Gastrocnemius medialis (tissue), 4 donors: ENCODE results near the gene ANKRD63. TPM values are rescaled to one million over a fixed set of nuclear protein-coding genes. Genes with fewer than 3 reads are reported as not detected.

ENCODE experiments used
- ATAC-seq, 2 donors: fragments of 150-250 bp; one replicate each; pipeline ENCODE4 v1.9.1; 2016
- DNase-seq, 2 donors: peaks; one replicate each; pipeline ENCODE4 v3.0.0-alpha.2; 2019
- H3K27ac ChIP-seq, 4 donors: fragments of 200-600 bp; sonication (generic); 1 replicate in 1 of 4; 2 replicates in 3 of 4; pipeline ENCODE4 v1.5.1; 2016 to 2018; ENCODE audit warnings: mild to moderate bottlenecking in 2 of 4, moderate library complexity in 1 of 4
- H3K27me3 ChIP-seq, 3 donors: fragments of 200-600 bp; sonication (generic) in 2 of 3; 1 replicate in 1 of 3; 2 replicates in 2 of 3; pipeline versions ENCODE4 v1.5.1 to v1.6.0; 2016 to 2019; ENCODE audit warnings: mild to moderate bottlenecking in 1 of 3, moderate library complexity in 1 of 3
- H3K36me3 ChIP-seq, 2 donors: fragments of 200-600 bp; sonication (generic) in 1 of 2; one replicate each; pipeline ENCODE4 v1.5.1; 2017 to 2018
- H3K4me1 ChIP-seq, 2 donors: fragments of 200-600 bp; sonication (generic) in 1 of 2; one replicate each; pipeline ENCODE4 v1.5.1; 2016 to 2017; ENCODE audit warnings: mild to moderate bottlenecking in 2 of 2
- H3K4me3 ChIP-seq, 4 donors: fragments of 200-600 bp; sonication (generic) in 3 of 4; 1 replicate in 1 of 4; 2 replicates in 3 of 4; pipeline ENCODE4 v1.5.1; 2016 to 2019; ENCODE audit warnings: mild to moderate bottlenecking in 2 of 4
- H3K9me3 ChIP-seq, 3 donors: fragments of 200-600 bp; sonication (generic) in 2 of 3; 1 replicate in 1 of 3; 2 replicates in 2 of 3; pipeline ENCODE4 v1.5.1; 2016 to 2019
- POLR2A ChIP-seq, 2 donors: fragments of 450-650 bp; IDR thresholded peaks; one replicate each; pipeline ENCODE4 v1.6.1; 2017; ENCODE audit warnings: antibody characterized with exemption in 2 of 2, mild to moderate bottlenecking in 2 of 2, moderate library complexity in 2 of 2
- in situ Hi-C, 4 donors: fragments of 200-750 bp; cut with MboI; loops; one replicate each; pipeline versions ENCODE4 v1.15.0 to v1.8.0; 2017; ENCODE audit warnings: low sequenced_read_pairs in 4 of 4
- intact Hi-C: fragments of 100-400 bp; cut with DNase I; formaldehyde crosslinking; loops from one replicate; pipeline ENCODE4 v1.15.1; 2023; ENCODE audit warnings: low total_unique reads
- total RNA-seq, 4 donors: library from RNA; depleted of rRNA; stranded (reverse); fragments of >200 nt; gene quantifications; one replicate each; pipeline versions ENCODE4 v1.1.0 to v1.2.3, GENCODE V29; 2016
- TF ChIP-seq, protein P1 (sequence below), 5 experiments: fragments of 450-650 bp in 3 of 5; fragments of 200-600 bp in 2 of 5; sonication (generic) in 2 of 5; IDR thresholded peaks in 4 of 5; conservative IDR thresholded peaks in 1 of 5; 1 replicate in 4 of 5; 2 replicates in 1 of 5; pipeline ENCODE4 v1.5.1; 2016 to 2019; ENCODE audit warnings: antibody characterized with exemption in 5 of 5, mild to moderate bottlenecking in 3 of 5, moderate library complexity in 3 of 5

Gene ANKRD63
- total RNA-seq, 4 donors from 2014 or later = not detected

DNA sequence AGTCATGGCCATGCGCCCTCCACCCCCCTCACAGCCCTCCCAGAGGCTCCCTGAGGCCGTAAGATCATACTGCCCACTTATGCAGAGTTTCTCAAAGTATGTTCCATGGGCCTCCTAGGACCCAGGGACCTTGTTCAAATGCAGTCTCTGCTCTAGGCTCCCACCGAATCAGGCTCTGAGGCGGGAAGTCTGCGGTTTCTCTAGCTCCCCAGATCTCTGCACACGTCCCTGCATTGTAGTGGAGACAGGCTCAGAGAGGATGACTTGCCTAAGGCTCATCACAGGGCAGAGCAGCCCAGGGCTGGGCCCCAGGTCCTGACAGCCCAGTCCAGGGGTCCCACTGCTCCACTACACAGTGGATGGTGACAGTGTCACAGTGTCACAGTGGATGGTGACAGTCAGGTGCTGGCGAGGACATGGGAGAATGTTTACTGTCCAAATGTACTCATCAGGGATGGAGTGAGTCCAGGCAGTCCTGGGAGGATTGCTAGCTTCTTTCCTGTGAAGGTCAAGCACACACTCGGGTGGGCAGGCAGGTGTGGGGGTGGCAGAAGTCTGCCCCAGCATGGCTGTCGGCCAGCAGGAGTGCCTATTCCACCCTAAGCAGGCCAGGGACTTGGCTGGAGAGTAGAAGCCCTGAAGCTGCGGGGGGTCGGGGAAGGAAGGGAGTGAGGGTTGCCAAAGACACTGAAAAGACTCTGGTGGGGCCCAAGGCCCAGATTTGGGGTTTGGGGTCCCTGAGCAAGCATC, 12.4 kb downstream of the ANKRD63 start:
- intact Hi-C loops (loop anchor here (10.0 kb wide), 1 partner anchor 486 kb away; the partner anchor contains the start of gene FSIP1), in situ Hi-C loops (loop anchor here (5.0 to 10.0 kb wide), 6 partner anchors 48 to 228 kb away; no protein-coding TSS in a partner anchor)
- ATAC-seq (no peak), DNase-seq (no peak)
- H3K27ac ChIP-seq = no peak overlapping the region
- no peaks in the 10 kb centered on the region for H3K27me3 ChIP-seq
- H3K9me3 ChIP-seq = no peaks in the 10 kb centered on the region
- no peaks in the 10 kb centered on the region for H3K4me1 ChIP-seq
- no peak for TF ChIP-seq POLR2A (IDR thresholded peaks at IDR 0.05)
- TF ChIP-seq, protein P1, sequence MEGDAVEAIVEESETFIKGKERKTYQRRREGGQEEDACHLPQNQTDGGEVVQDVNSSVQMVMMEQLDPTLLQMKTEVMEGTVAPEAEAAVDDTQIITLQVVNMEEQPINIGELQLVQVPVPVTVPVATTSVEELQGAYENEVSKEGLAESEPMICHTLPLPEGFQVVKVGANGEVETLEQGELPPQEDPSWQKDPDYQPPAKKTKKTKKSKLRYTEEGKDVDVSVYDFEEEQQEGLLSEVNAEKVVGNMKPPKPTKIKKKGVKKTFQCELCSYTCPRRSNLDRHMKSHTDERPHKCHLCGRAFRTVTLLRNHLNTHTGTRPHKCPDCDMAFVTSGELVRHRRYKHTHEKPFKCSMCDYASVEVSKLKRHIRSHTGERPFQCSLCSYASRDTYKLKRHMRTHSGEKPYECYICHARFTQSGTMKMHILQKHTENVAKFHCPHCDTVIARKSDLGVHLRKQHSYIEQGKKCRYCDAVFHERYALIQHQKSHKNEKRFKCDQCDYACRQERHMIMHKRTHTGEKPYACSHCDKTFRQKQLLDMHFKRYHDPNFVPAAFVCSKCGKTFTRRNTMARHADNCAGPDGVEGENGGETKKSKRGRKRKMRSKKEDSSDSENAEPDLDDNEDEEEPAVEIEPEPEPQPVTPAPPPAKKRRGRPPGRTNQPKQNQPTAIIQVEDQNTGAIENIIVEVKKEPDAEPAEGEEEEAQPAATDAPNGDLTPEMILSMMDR (IDR thresholded peaks at IDR 0.05 in 4 of 5, conservative IDR thresholded peaks at IDR 0.05 in 1 of 5) = no peak
- no peaks in the 10 kb centered on the region for H3K36me3 ChIP-seq
- no peak overlapping the region for H3K4me3 ChIP-seq

DNA sequence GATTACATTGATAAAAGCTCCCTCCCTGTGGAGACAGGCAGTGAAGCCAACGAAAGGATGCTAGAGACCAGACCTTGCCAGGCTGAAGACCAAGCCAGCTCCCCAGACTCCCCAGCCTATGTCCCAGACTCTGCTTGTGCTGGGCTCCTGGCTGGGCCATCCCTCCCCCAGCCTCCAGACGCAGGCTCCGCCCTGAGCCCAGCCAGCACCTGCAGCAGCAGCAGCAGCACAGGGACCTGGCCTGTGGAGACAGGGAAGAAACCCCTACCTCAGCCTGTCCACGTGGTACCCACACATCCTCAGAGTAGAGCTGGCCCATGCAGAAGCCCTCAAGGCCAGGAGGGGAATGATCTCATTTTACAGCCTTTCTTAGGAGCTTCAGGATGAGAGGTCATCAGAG, 13.3 kb downstream of the ANKRD63 start:
- H3K36me3 ChIP-seq = no peaks in the 10 kb centered on the region
- no peaks in the 10 kb centered on the region for H3K9me3 ChIP-seq
- ATAC-seq = no peak
- no peaks in the 10 kb centered on the region for H3K27me3 ChIP-seq
- in situ Hi-C loops = loop anchor here (5.0 to 10.0 kb wide), 6 partner anchors 47 to 227 kb away; no protein-coding TSS in a partner anchor
- no peak overlapping the region for H3K4me3 ChIP-seq
- DNase-seq = no peak
- no peak for TF ChIP-seq POLR2A (IDR thresholded peaks at IDR 0.05)
- TF ChIP-seq, protein P1 (IDR thresholded peaks at IDR 0.05 in 4 of 5, conservative IDR thresholded peaks at IDR 0.05 in 1 of 5) = no peak
- no peaks in the 10 kb centered on the region for H3K4me1 ChIP-seq
- intact Hi-C loops = loop anchor here (10.0 kb wide), 1 partner anchor 485 kb away; the partner anchor contains the start of gene FSIP1
- no peak overlapping the region for H3K27ac ChIP-seq

DNA sequence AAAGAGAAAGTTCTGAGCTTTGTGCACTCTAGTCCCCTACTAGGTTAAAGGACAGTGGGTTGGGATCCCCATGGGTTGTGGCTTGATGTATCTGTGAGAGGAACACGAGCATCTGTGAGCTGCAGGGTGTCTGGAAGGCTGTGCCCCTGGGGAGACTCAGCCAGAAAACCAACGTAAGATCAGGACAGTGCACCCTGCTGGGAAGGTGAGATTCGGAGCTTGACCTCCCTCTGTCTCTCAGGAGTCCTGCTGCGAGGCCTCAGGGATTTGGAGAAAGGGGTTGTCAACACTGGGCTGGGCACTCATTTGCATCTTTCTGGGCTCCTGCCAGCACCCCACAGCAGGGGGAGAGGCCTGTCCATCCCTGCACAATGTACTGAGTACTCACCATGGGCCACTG, 15.2 kb downstream of the ANKRD63 start:
- no peaks in the 10 kb centered on the region for H3K9me3 ChIP-seq
- DNase-seq (no peak), ATAC-seq (no peak)
- H3K4me1 ChIP-seq = peaks cover 0 to 8% of the 10 kb centered on the region in 2 donors
- intact Hi-C loops (no loop called here), in situ Hi-C loops (no loop called here)
- no peaks in the 10 kb centered on the region for H3K27me3 ChIP-seq
- no peak overlapping the region for H3K27ac ChIP-seq
- no peak overlapping the region for H3K4me3 ChIP-seq
- TF ChIP-seq POLR2A (IDR thresholded peaks at IDR 0.05) = no peak
- TF ChIP-seq, protein P1 (IDR thresholded peaks at IDR 0.05 in 4 of 5, conservative IDR thresholded peaks at IDR 0.05 in 1 of 5) = no peak
- no peaks in the 10 kb centered on the region for H3K36me3 ChIP-seq

DNA sequence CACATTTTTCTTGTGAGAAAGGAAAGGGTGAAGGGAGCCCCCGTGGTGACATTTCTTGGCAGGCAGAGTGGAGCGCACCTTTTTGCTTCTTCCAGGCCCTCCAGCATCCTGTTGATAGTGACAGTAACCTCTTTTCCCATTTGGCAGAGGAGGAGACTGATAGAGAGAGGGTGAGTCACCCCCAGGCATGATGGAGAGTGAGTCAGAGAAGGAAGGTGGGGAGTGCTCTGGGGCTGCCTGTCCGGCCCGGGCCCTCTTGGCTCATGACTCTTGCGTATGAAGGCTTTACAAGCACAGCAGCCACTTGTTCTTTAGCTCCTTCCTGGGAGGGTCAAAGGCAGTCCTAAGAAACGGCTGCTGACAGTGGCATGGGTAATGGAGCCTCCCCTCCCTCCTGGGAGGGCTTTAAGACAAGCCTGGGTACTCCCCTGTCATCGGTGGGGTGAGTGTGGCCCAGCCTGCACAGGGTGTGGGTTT, 16.0 kb downstream of the ANKRD63 start:
- no peaks in the 10 kb centered on the region for H3K36me3 ChIP-seq
- H3K4me3 ChIP-seq = no peak overlapping the region
- no peaks in the 10 kb centered on the region for H3K27me3 ChIP-seq
- H3K9me3 ChIP-seq = no peaks in the 10 kb centered on the region
- ATAC-seq (peak in 1 of 2 donors; percentile 68), DNase-seq (no peak)
- intact Hi-C loops (no loop called here), in situ Hi-C loops (no loop called here)
- no peak for TF ChIP-seq POLR2A (IDR thresholded peaks at IDR 0.05)
- H3K27ac ChIP-seq = no peak overlapping the region
- peaks cover 0 to 8% of the 10 kb centered on the region in 2 donors for H3K4me1 ChIP-seq

DNA sequence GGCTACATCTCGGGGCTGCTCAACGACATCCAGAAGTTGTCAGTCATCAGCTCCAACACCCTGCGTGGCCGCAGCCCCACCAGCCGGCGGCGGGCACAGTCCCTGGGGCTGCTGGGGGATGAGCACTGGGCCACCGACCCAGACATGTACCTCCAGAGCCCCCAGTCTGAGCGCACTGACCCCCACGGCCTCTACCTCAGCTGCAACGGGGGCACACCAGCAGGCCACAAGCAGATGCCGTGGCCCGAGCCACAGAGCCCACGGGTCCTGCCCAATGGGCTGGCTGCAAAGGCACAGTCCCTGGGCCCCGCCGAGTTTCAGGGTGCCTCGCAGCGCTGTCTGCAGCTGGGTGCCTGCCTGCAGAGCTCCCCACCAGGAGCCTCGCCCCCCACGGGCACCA, 17.0 kb downstream of the ANKRD63 start:
- no peak for ATAC-seq
- no peaks in the 10 kb centered on the region for H3K36me3 ChIP-seq
- no peak for DNase-seq
- no peaks in the 10 kb centered on the region for H3K27me3 ChIP-seq
- H3K4me1 ChIP-seq = peaks cover 0 to 8% of the 10 kb centered on the region in 2 donors
- in situ Hi-C loops (no loop called here), intact Hi-C loops (no loop called here)
- H3K27ac ChIP-seq = no peak overlapping the region
- no peak for TF ChIP-seq POLR2A (IDR thresholded peaks at IDR 0.05)
- TF ChIP-seq, protein P1 (IDR thresholded peaks at IDR 0.05 in 4 of 5, conservative IDR thresholded peaks at IDR 0.05 in 1 of 5) = no peak
- H3K4me3 ChIP-seq = no peak overlapping the region
- H3K9me3 ChIP-seq = no peaks in the 10 kb centered on the region
